Mesendoderm (in vitro differentiated cells): ENCODE data around the gene PHOX2A.
A peak's percentile ranks its signal among the peaks of the same experiment; 100 is the strongest.

Experiments used
- DNase-seq: peaks from one replicate; pipeline ENCODE4 v3.0.0; 2013
- H2AK5ac ChIP-seq: 2 replicates; pipeline ENCODE4 v1.6.1; 2013; ENCODE audit warnings: low read length, inconsistent platforms
- H2BK120ac ChIP-seq: 2 replicates; pipeline ENCODE4 v1.6.1; 2013; ENCODE audit warnings: low read depth, mild to moderate bottlenecking, low read length, moderate library complexity, mixed read lengths
- H2BK15ac ChIP-seq: replicated peaks from 2 replicates; pipeline ENCODE4 v1.6.1; 2013; ENCODE audit warnings: low read depth, mild to moderate bottlenecking, moderate library complexity
- H2BK5ac ChIP-seq: 2 replicates; pipeline ENCODE4 v1.6.1; 2013; ENCODE audit warnings: low read length, inconsistent platforms
- H3K18ac ChIP-seq: 2 replicates; pipeline ENCODE4 v1.6.1; 2013; ENCODE audit warnings: mild to moderate bottlenecking, low read length, mixed read lengths
- H3K23ac ChIP-seq: one replicate; pipeline ENCODE4 v1.6.1; 2013; ENCODE audit warnings: low read length
- H3K27ac ChIP-seq: 2 replicates; pipeline ENCODE4 v1.5.1; 2013; ENCODE audit warnings: low read depth, mild to moderate bottlenecking, inconsistent platforms, low read length, moderate library complexity
- H3K27me3 ChIP-seq: 2 replicates; pipeline ENCODE4 v1.6.1; 2013; ENCODE audit warnings: low read length, control low read depth, mild to moderate bottlenecking, inconsistent platforms; ENCODE audit not compliant: insufficient read depth, poor library complexity
- H3K36me3 ChIP-seq: 2 replicates; pipeline ENCODE4 v1.6.1; 2013; ENCODE audit warnings: low read length, inconsistent platforms; ENCODE audit not compliant: control insufficient read depth, insufficient read depth
- H3K4ac ChIP-seq: one replicate; pipeline ENCODE4 v1.6.1; 2013; ENCODE audit warnings: low read depth, mild to moderate bottlenecking, low read length, moderate library complexity
- H3K4me1 ChIP-seq: 2 replicates; pipeline ENCODE4 v1.6.1; 2013; ENCODE audit warnings: low read depth, low read length, inconsistent platforms; ENCODE audit not compliant: control insufficient read depth
- H3K4me2 ChIP-seq: 2 replicates; pipeline ENCODE4 v1.6.1; 2013; ENCODE audit warnings: low read length
- H3K4me3 ChIP-seq: 2 replicates; pipeline ENCODE4 v1.5.1; 2013; ENCODE audit warnings: mild to moderate bottlenecking, low read length
- H3K56ac ChIP-seq: one replicate; pipeline ENCODE4 v1.6.1; 2013; ENCODE audit warnings: low read length
- H3K79me1 ChIP-seq: 2 replicates; pipeline ENCODE4 v1.6.1; 2013; ENCODE audit warnings: low read length, inconsistent platforms
- H3K79me2 ChIP-seq: 2 replicates; pipeline ENCODE4 v1.6.1; 2013; ENCODE audit warnings: mild to moderate bottlenecking, low read length; ENCODE audit not compliant: control insufficient read depth, insufficient read depth
- H3K9ac ChIP-seq: 2 replicates; pipeline ENCODE4 v1.6.1; 2013; ENCODE audit warnings: low read length, inconsistent platforms
- H4K5ac ChIP-seq: one replicate; pipeline ENCODE4 v1.6.1; 2013; ENCODE audit warnings: low read length
- H4K8ac ChIP-seq: one replicate; pipeline ENCODE4 v1.6.1; 2013; ENCODE audit warnings: low read depth, mild to moderate bottlenecking, control low read depth, low read length, moderate library complexity
- WGBS: extraction: QIAGEN DNeasy Blood & Tissue Kit; methylation state at CpG from one replicate; pipeline ENCODE4 v1.1.7; 2013; ENCODE audit warnings: low lambda C conversion rate, missing lambda C conversion rate; ENCODE audit not compliant: insufficient coverage; ENCODE audit errors: extremely low coverage; 5-methylcytosine and 5-hydroxymethylcytosine counted together

The PHOX2A gene

DNA sequence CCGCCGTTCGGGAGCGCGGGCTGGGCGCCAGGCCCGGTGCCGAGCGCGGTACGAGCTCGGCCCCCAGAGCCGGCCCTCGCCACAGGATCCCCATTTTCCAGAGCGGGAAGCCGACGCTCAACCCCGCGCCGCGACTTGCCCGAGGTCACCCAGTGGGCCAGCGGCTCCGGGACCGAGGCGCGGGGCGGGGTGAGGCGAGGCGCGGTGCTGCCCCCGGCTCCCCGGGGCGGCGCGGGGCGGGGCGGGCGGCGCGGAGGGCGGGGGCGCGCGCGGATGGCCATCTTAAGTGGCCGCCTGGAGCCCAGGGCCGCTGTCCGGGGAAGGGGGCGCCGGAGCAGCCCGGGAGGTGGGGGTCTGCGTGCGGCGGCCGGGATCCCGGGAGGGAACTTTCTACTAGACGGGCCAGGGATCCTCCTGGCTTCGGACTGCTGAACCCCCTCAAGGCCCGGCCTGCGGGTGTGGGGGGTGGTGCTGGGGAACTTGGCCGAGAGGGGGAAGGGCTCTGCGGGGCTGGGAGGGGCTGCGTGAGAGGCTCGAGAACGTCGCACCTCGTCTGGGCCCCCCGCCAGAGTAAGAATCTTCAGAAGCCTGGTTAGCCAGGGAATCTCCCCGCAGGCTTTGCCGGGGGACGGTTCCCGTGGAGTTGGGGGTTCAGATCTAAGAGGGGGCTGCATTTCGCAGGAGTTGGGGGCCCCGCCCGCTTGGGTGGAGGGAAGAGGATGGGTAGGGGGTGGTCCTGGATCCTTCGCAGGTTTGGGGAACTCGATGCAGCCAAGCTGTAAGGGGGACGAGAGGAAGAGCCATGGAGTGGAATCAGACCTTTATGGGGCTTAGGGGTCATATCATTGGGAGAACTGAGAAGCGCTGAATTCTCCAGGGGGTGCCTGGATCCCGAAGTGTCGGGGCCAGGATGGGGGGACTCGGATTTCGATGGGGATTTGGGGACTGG is 20.1 kb downstream of the PHOX2A start:
- Histone ChIP-seq H3K4me1 (peaks cover 10% of the 10 kb centered on the region), H3K79me2 (peaks cover 12% of the 10 kb centered on the region), H2AK5ac (no peak overlapping the region), H3K79me1 (peaks cover 15% of the 10 kb centered on the region), H3K23ac (peak overlapping the region; percentile 89), H2BK5ac (peak overlapping the region; percentile 89), H2BK120ac (peak overlapping the region; percentile 90), H3K36me3 (no peaks in the 10 kb centered on the region), H3K56ac (peak overlapping the region; percentile 93), H4K8ac (peak overlapping the region; percentile 82), H3K18ac (peak overlapping the region; percentile 96), H2BK15ac (peak overlapping the region; percentile 76), H3K4me3 (peak overlapping the region; percentile 91), H3K9ac (peak overlapping the region; percentile 97), H3K4ac (peak overlapping the region; percentile 99), H3K4me2 (peak overlapping the region; percentile 99), H3K27ac (peak overlapping the region; percentile 98), H3K27me3 (no peaks in the 10 kb centered on the region), H4K5ac (no peak overlapping the region)
- DNase-seq, result peak; percentile 79
- no CpG with 5 or more reads among the region's 84 CpGs for WGBS

DNA sequence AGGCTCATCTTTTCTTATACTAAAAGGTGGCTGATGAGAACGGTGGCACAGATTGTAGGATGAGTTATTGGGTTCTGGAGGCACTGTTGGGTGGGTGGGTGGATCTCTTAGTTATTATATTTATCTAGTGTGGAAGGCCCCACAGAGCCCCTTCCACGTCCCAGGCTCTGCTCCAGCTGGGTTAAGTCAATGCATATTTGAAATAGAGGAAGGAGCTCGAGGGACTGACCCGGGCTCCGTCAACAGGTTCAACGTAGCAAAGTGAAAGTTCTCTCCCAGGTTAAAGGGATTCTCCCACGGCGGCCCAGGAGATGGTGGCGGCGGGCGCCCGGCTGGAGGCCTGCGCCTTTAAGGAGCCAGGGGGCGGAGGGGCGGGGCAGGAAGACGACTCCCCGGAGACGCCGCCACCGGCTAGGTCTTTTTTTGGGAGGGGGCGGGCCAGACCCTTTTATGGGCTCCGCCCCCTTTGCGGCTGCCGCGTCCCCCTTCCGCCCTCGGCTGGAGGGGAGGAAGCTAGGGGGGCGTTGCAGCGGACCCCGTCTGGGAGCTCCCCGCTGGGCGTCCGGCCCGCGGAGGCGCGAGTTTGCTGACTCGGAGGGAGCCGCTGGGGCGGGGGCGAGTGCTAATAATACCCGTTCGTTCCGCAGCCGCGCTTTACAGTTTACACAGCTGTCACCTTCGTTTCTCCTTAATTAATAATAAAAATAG is 20.9 kb downstream of the PHOX2A start:
- no CpG with 5 or more reads among the region's 47 CpGs for WGBS
- peak overlapping the region; percentile 77 for H2BK120ac ChIP-seq
- H3K36me3 ChIP-seq, result no peaks in the 10 kb centered on the region
- H3K27me3 ChIP-seq, result no peaks in the 10 kb centered on the region
- peak overlapping the region; percentile 98 for H3K27ac ChIP-seq
- H2BK15ac ChIP-seq, result peak overlapping the region; percentile 76
- H3K4me2 ChIP-seq, result peak overlapping the region; percentile 38
- DNase-seq, result peak; percentile 97
- peaks cover 10% of the 10 kb centered on the region for H3K4me1 ChIP-seq
- peaks cover 14% of the 10 kb centered on the region for H3K79me1 ChIP-seq
- H2BK5ac ChIP-seq, result peak overlapping the region; percentile 85
- H3K4me3 ChIP-seq, result peak overlapping the region; percentile 55
- no peak overlapping the region for H3K23ac ChIP-seq
- H3K18ac ChIP-seq, result peak overlapping the region; percentile 96
- H3K9ac ChIP-seq, result peak overlapping the region; percentile 79
- peak overlapping the region; percentile 99 for H3K4ac ChIP-seq
- no peak overlapping the region for H2AK5ac ChIP-seq
- H3K79me2 ChIP-seq, result peaks cover 12% of the 10 kb centered on the region
- peak overlapping the region; percentile 95 for H4K5ac ChIP-seq
- H3K56ac ChIP-seq, result peak overlapping the region; percentile 85
- H4K8ac ChIP-seq, result no peak overlapping the region

DNA sequence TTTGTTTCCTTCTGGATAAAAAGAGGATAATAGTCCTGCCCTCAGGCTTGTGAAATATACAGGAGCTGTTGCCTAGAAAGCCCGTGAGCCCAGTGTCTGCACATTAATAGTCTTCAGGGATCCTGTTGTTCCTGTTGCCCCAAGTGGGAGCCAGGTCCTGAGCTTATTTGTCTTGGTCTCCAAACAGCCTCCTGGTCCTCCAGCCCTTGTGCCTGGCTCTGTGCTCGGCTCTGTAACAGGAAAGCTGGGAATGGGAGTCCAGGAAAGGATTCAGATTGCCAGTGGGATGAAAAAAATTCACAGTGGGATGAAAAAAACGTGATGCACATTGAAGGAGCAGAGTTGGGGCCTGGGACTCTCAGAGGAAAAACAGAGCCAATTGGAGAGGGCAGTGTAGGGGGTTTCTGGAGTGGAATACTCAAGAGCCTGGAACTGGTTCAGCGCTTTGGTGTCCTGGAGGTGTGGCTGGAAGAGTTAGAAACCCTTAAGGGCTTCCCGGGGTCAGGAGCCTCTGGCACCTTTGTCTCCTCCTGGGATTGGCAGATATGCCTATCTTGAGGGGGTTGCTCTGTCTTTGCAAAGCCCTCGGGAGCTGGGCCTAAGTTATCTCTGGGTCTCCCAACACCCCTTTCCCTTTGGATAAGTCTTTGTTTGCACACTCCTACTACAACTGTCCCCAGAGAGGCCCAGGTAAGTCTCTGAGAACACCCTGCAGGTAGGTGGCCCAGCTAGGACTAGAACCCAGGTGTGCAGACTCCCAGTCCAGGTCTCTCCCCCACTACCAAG is 21.7 kb downstream of the PHOX2A start:
- no CpG with 5 or more reads among the region's 6 CpGs for WGBS
- H3K79me1 ChIP-seq, result peaks cover 11% of the 10 kb centered on the region
- H4K5ac ChIP-seq, result peak overlapping the region; percentile 95
- peak overlapping the region; percentile 69 for H3K56ac ChIP-seq
- peaks cover 12% of the 10 kb centered on the region for H3K79me2 ChIP-seq
- no peak overlapping the region for H2AK5ac ChIP-seq
- peak overlapping the region; percentile 27 for H2BK15ac ChIP-seq
- H3K4me2 ChIP-seq, result peak overlapping the region; percentile 28
- peak overlapping the region; percentile 57 for H3K27ac ChIP-seq
- H3K4ac ChIP-seq, result peak overlapping the region; percentile 38
- no peak overlapping the region for H3K4me3 ChIP-seq
- H3K23ac ChIP-seq, result no peak overlapping the region
- peak overlapping the region; percentile 42 for H3K9ac ChIP-seq
- H4K8ac ChIP-seq, result no peak overlapping the region
- H3K36me3 ChIP-seq, result no peaks in the 10 kb centered on the region
- H3K18ac ChIP-seq, result peak overlapping the region; percentile 95
- H3K27me3 ChIP-seq, result no peaks in the 10 kb centered on the region
- DNase-seq, result peak; percentile 38
- H2BK5ac ChIP-seq, result no peak overlapping the region
- H2BK120ac ChIP-seq, result no peak overlapping the region
- peaks cover 10% of the 10 kb centered on the region for H3K4me1 ChIP-seq

DNA sequence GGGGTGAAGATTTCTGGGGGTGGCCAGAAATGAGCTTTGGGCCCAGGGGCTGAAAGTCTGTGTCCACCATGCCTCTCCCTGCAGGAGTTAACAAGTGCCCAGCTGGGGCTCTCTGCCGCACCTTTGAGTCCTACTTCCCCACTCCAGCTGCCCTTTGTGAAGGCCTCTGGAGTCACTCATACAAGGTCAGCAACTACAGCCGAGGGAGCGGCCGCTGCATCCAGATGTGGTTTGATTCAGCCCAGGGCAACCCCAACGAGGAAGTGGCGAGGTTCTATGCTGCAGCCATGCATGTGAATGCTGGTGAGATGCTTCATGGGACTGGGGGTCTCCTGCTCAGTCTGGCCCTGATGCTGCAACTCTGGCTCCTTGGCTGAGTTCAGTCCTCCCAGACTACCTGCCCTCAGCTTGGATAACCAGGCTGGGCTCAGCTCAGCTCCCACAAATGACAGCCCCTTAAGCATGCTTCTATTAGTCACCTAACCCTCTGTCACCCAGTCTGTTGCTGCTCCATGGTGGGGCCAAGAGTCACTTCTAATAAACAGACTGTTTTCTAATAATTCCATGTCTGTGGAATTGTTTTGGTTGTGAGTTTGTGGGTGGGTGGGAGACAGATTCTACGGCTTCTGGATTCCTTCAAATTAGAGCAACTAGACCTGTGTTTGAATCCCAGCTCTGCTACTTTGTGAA is 22.4 kb downstream of the PHOX2A start:
- Histone ChIP-seq H2AK5ac (no peak overlapping the region), H3K36me3 (no peaks in the 10 kb centered on the region), H2BK120ac (no peak overlapping the region), H3K4ac (no peak overlapping the region), H3K56ac (peak overlapping the region; percentile 46), H3K23ac (no peak overlapping the region), H3K4me1 (peaks cover 10% of the 10 kb centered on the region), H3K79me2 (peaks cover 11% of the 10 kb centered on the region), H4K5ac (no peak overlapping the region), H3K27me3 (no peaks in the 10 kb centered on the region), H3K4me2 (no peak overlapping the region), H2BK5ac (no peak overlapping the region), H3K27ac (no peak overlapping the region), H3K4me3 (no peak overlapping the region), H3K9ac (no peak overlapping the region), H3K18ac (peak overlapping the region; percentile 95), H3K79me1 (peaks cover 9% of the 10 kb centered on the region), H4K8ac (no peak overlapping the region), H2BK15ac (no peak overlapping the region)
- WGBS, result no CpG with 5 or more reads among the region's 7 CpGs
- DNase-seq, result no peak

DNA sequence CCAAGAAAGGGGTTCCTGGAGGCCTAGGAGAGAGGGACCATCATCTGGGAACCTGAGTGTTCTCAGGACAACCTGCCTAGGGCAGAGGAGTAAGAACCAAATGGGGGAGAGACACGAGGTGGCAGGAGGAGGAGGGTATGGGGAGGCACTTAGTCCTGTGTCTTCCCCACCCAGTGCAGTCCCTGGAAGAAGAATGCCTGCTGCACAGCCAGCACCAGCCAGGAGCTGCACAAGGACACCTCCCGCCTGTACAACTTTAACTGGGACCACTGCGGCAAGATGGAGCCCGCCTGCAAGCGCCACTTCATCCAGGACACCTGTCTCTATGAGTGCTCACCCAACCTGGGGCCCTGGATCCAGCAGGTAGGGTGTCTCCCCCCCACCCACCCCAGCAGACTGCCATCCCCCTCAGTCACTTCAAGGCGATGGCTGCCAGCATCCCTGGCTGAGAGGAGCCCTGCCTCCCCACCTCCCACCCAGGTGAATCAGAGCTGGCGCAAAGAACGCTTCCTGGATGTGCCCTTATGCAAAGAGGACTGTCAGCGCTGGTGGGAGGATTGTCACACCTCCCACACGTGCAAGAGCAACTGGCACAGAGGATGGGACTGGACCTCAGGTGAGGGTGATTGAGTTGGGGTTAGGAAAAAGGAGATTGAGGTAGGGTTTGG is 23.1 kb downstream of the PHOX2A start:
- H3K56ac ChIP-seq, result no peak overlapping the region
- H3K79me2 ChIP-seq, result peaks cover 7% of the 10 kb centered on the region
- peaks cover 10% of the 10 kb centered on the region for H3K4me1 ChIP-seq
- H2AK5ac ChIP-seq, result no peak overlapping the region
- no peak overlapping the region for H3K18ac ChIP-seq
- H3K4me3 ChIP-seq, result no peak overlapping the region
- H4K5ac ChIP-seq, result no peak overlapping the region
- no peak overlapping the region for H3K23ac ChIP-seq
- no CpG with 5 or more reads among the region's 10 CpGs for WGBS
- no peak overlapping the region for H2BK120ac ChIP-seq
- no peak overlapping the region for H3K9ac ChIP-seq
- no peak overlapping the region for H3K4me2 ChIP-seq
- no peak overlapping the region for H2BK15ac ChIP-seq
- no peak overlapping the region for H3K4ac ChIP-seq
- no peaks in the 10 kb centered on the region for H3K27me3 ChIP-seq
- H3K36me3 ChIP-seq, result no peaks in the 10 kb centered on the region
- peaks cover 6% of the 10 kb centered on the region for H3K79me1 ChIP-seq
- no peak overlapping the region for H2BK5ac ChIP-seq
- H4K8ac ChIP-seq, result no peak overlapping the region
- H3K27ac ChIP-seq, result no peak overlapping the region
- no peak for DNase-seq
